ENCODE results near the gene SLC25A23. TPM values are rescaled to one million over a fixed set of nuclear protein-coding genes. Genes with fewer than 3 reads are reported as not detected.

The SLC25A23 gene
- total and polyA plus RNA-seq, 2 of the 4 experiments (the other 2 are of a cell fraction), result 7.0 to 7.6 TPM

DNA sequence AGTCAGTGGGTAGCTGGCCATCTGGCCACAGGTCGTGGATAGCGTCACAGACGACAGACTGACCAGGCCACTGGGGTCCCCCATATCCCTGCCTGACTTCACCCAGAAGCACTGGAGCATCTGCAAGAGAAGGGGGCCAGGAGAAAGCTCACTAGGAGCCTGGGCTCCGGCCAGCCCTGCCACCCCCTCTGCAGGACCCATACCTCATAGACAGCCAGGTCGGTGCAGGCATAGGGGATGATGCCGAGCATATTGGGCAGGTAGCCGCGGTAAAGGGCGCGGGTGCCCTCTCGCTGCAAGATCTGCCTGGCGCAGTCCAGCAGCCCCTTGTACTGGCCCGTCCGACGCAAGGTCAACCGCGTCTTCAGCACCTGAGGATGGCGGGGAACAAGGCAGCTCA is 32.5 kb downstream of the SLC25A23 start:
- H4K8ac ChIP-seq (ENCODE audit: low read depth in 2 of 2, low read length in 2 of 2), result no peak overlapping the region
- WGBS, 2 experiments (ENCODE audit: extremely low coverage in 2 of 2, insufficient read length in 1 of 2), result 93% methylated on average over 3 of the region's 18 CpGs; no CpG with 5 or more reads in 1 of the 2 experiments
- H3K56ac ChIP-seq (ENCODE audit: extremely low read depth, insufficient read depth, low read length), result no peak overlapping the region
- H3K27me3 ChIP-seq (ENCODE audit: control insufficient read depth, insufficient read depth, low read length), result peaks cover 8% of the 10 kb centered on the region; the same call in 1 of the 2 replicates
- no peak overlapping the region for H3K4ac ChIP-seq (ENCODE audit: low read depth, low read length)
- H3K9me3 ChIP-seq (ENCODE audit: control insufficient read depth, insufficient read depth, low read length), result peaks cover 3% of the 10 kb centered on the region; the same call in 1 of the 2 replicates
- H3K27ac ChIP-seq (ENCODE audit: insufficient read depth, low read length), result no peak overlapping the region
- H2AK5ac ChIP-seq (ENCODE audit: low read depth, low read length), result no peak overlapping the region
- no peak overlapping the region for H3K18ac ChIP-seq (ENCODE audit: low read depth, low read length)
- peaks cover 2% of the 10 kb centered on the region; the same call in 1 of the 2 replicates for H3K4me1 ChIP-seq (ENCODE audit: control insufficient read depth, insufficient read depth, low read length)
- POLR2A ChIA-PET (ENCODE audit: unreplicated experiment), result no interaction called here
- H2BK20ac ChIP-seq (ENCODE audit: low read depth, low read length), result no peak overlapping the region
- peaks cover 3% of the 10 kb centered on the region; the same call in 1 of the 2 replicates for H3K9me1 ChIP-seq (ENCODE audit: insufficient read depth, low read length)
- DNase-seq, result no peak
- BruUV-seq (replicated peaks), result no TSS peak
- H3K23ac ChIP-seq (ENCODE audit: low read depth, low read length), result no peak overlapping the region
- H4K91ac ChIP-seq (ENCODE audit: insufficient read depth, low read depth, low read length), result no peak overlapping the region
- no peak overlapping the region for H3K4me2 ChIP-seq (ENCODE audit: low read depth, low read length)
- intact Hi-C loops (cut with micrococcal nuclease) (no loop called here), dilution Hi-C loops (cut with HindIII; ENCODE audit: low sequenced_read_pairs, unreplicated experiment) (no loop called here), in situ Hi-C loops (cut with MboI; ENCODE audit: low sequenced_read_pairs) (no loop called here)
- H3K4me3 ChIP-seq (ENCODE audit: insufficient read depth, low read depth, low read length), result no peak overlapping the region
- CTCF ChIA-PET, result no interaction called here
- no peak for ATAC-seq (ENCODE audit: low read depth)
- H3K79me1 ChIP-seq (ENCODE audit: low read depth in 1 of 2, low read length in 2 of 2), result peaks cover 0 to 12% of the 10 kb centered on the region in 2 experiments; a peak in 2 of 4 replicates
- no peak overlapping the region for H2BK120ac ChIP-seq (ENCODE audit: low read depth, low read length)
- peaks cover 20% of the 10 kb centered on the region for H4K20me1 ChIP-seq (ENCODE audit: insufficient read depth, low read length)
- H4K5ac ChIP-seq (ENCODE audit: low read depth, low read length), result no peak overlapping the region
- no peak overlapping the region for H2AK9ac ChIP-seq (replicated peaks; ENCODE audit: low read depth, low read length, poor library complexity)
- no peak overlapping the region for H3K9ac ChIP-seq (ENCODE audit: low read depth, low read length)
- H2BK15ac ChIP-seq (ENCODE audit: low read depth, low read length), result no peak overlapping the region
- H2BK5ac ChIP-seq (ENCODE audit: low read depth, low read length, poor library complexity, severe bottlenecking), result no peak overlapping the region
- no peak overlapping the region for H3K14ac ChIP-seq (replicated peaks; ENCODE audit: low read depth, low read length)
- TF ChIP-seq CEBPB (IDR thresholded peaks at IDR 0.05; ENCODE audit: low read depth, low read length), result no peak
- no peak for TF ChIP-seq SMC3 (IDR thresholded peaks at IDR 0.05; ENCODE audit: low read depth, low read length)
- TF ChIP-seq CHD1 (IDR thresholded peaks at IDR 0.05; ENCODE audit: low read depth, low read length), result no peak
- TF ChIP-seq MXI1 (IDR thresholded peaks at IDR 0.05; ENCODE audit: borderline replicate concordance, low read depth, low read length), result no peak
- no peak for TF ChIP-seq RFX5 (IDR thresholded peaks at IDR 0.05; ENCODE audit: low read depth, low read length)
- TF ChIP-seq, protein P1, sequence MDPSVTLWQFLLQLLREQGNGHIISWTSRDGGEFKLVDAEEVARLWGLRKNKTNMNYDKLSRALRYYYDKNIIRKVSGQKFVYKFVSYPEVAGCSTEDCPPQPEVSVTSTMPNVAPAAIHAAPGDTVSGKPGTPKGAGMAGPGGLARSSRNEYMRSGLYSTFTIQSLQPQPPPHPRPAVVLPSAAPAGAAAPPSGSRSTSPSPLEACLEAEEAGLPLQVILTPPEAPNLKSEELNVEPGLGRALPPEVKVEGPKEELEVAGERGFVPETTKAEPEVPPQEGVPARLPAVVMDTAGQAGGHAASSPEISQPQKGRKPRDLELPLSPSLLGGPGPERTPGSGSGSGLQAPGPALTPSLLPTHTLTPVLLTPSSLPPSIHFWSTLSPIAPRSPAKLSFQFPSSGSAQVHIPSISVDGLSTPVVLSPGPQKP (IDR thresholded peaks at IDR 0.05; ENCODE audit: borderline replicate concordance, low read depth, low read length), result no peak
- no peak for TF ChIP-seq POLR2A (IDR thresholded peaks at IDR 0.05; ENCODE audit: low read depth, low read length)
- TF ChIP-seq NFE2L2 (IDR thresholded peaks at IDR 0.05; ENCODE audit: low read depth, low read length), result no peak
- no peak for TF ChIP-seq RAD21 (IDR thresholded peaks at IDR 0.05; ENCODE audit: low read length)
- no peak for TF ChIP-seq MAZ (IDR thresholded peaks at IDR 0.05; ENCODE audit: borderline replicate concordance, low read depth, low read length)
- TF ChIP-seq MAFK (IDR thresholded peaks at IDR 0.05; ENCODE audit: low read depth, low read length), result no peak
- TF ChIP-seq, protein P2, sequence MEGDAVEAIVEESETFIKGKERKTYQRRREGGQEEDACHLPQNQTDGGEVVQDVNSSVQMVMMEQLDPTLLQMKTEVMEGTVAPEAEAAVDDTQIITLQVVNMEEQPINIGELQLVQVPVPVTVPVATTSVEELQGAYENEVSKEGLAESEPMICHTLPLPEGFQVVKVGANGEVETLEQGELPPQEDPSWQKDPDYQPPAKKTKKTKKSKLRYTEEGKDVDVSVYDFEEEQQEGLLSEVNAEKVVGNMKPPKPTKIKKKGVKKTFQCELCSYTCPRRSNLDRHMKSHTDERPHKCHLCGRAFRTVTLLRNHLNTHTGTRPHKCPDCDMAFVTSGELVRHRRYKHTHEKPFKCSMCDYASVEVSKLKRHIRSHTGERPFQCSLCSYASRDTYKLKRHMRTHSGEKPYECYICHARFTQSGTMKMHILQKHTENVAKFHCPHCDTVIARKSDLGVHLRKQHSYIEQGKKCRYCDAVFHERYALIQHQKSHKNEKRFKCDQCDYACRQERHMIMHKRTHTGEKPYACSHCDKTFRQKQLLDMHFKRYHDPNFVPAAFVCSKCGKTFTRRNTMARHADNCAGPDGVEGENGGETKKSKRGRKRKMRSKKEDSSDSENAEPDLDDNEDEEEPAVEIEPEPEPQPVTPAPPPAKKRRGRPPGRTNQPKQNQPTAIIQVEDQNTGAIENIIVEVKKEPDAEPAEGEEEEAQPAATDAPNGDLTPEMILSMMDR (conservative IDR thresholded peaks at IDR 0.05; ENCODE audit: low read depth, low read length), result no peak
- no peak for TF ChIP-seq FOS (IDR thresholded peaks at IDR 0.05; ENCODE audit: low read depth, low read length)
- TF ChIP-seq BHLHE40 (IDR thresholded peaks at IDR 0.05; ENCODE audit: low read depth, low read length), result no peak
- no peak overlapping the region for H2AFZ ChIP-seq (replicated peaks; ENCODE audit: low read length, poor library complexity)
- no peaks in the 10 kb centered on the region for H3K36me3 ChIP-seq (ENCODE audit: control insufficient read depth, insufficient read depth, low read length)
